ENCODE measurements around the gene KCNQ4.

Gene KCNQ4

DNA sequence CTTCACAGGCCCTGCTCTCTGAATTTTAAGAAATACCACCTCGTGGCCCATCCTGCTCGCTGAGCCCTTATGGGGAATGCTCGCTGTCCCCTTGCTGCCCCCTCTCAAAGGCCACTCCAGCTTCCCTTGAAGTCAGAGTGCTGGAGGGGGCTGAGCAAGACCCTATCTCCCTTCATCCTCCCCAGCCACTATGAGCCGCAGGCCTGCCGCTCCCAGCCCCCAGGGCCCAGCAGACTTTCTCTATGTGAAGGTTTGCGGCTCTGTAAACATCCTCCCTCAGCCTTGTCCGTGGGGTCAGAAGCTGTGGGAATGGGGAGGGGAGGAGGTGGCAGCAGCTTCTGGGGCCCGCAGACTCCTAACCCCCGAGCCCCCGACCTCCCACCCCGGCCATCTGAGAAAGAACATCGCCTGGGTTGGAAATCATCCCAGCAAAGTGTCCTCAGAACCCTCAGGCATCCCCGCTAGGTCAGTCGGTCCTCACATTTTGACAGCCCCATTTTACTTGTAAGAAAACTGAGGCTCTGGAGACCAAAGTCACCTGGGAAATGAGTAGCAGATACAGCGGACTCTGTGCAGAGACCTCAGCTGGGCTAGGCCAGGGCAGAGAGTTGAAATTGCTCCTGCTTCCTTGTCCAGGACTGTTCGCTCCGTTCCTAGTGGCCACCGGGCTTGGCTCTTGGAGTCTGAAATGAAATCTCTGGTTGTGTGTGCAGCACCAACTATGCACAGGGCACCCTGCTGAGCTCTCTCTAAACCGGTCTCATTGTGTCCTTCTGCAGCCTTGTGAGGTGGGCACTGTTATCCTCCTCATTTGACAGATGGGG, 4.4 kb downstream of the KCNQ4 start:
- H3K27me3 ChIP-seq (ENCODE audit: insufficient read depth, poor library complexity, severe bottlenecking): peaks cover 2% of the 10 kb centered on the region
- DNase-seq (ENCODE audit: low read depth in 1 of 2, low spot score in 1 of 2): no peak
- no peak for TF ChIP-seq POLR2AphosphoS5 (IDR thresholded peaks at IDR 0.05; ENCODE audit: low read depth)
- no peak for TF ChIP-seq GABPA (IDR thresholded peaks at IDR 0.05; ENCODE audit: low read depth)
- TF ChIP-seq SPI1 (IDR thresholded peaks at IDR 0.05; ENCODE audit: borderline replicate concordance, low read depth): no peak
- TF ChIP-seq, protein P1, sequence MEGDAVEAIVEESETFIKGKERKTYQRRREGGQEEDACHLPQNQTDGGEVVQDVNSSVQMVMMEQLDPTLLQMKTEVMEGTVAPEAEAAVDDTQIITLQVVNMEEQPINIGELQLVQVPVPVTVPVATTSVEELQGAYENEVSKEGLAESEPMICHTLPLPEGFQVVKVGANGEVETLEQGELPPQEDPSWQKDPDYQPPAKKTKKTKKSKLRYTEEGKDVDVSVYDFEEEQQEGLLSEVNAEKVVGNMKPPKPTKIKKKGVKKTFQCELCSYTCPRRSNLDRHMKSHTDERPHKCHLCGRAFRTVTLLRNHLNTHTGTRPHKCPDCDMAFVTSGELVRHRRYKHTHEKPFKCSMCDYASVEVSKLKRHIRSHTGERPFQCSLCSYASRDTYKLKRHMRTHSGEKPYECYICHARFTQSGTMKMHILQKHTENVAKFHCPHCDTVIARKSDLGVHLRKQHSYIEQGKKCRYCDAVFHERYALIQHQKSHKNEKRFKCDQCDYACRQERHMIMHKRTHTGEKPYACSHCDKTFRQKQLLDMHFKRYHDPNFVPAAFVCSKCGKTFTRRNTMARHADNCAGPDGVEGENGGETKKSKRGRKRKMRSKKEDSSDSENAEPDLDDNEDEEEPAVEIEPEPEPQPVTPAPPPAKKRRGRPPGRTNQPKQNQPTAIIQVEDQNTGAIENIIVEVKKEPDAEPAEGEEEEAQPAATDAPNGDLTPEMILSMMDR (IDR thresholded peaks at IDR 0.05; ENCODE audit: insufficient read depth, low read length): no peak
- TF ChIP-seq, protein P2, sequence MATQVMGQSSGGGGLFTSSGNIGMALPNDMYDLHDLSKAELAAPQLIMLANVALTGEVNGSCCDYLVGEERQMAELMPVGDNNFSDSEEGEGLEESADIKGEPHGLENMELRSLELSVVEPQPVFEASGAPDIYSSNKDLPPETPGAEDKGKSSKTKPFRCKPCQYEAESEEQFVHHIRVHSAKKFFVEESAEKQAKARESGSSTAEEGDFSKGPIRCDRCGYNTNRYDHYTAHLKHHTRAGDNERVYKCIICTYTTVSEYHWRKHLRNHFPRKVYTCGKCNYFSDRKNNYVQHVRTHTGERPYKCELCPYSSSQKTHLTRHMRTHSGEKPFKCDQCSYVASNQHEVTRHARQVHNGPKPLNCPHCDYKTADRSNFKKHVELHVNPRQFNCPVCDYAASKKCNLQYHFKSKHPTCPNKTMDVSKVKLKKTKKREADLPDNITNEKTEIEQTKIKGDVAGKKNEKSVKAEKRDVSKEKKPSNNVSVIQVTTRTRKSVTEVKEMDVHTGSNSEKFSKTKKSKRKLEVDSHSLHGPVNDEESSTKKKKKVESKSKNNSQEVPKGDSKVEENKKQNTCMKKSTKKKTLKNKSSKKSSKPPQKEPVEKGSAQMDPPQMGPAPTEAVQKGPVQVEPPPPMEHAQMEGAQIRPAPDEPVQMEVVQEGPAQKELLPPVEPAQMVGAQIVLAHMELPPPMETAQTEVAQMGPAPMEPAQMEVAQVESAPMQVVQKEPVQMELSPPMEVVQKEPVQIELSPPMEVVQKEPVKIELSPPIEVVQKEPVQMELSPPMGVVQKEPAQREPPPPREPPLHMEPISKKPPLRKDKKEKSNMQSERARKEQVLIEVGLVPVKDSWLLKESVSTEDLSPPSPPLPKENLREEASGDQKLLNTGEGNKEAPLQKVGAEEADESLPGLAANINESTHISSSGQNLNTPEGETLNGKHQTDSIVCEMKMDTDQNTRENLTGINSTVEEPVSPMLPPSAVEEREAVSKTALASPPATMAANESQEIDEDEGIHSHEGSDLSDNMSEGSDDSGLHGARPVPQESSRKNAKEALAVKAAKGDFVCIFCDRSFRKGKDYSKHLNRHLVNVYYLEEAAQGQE (IDR thresholded peaks at IDR 0.05; ENCODE audit: insufficient replicate concordance, low read depth): no peak
- no peak overlapping the region for H3K4me3 ChIP-seq (replicated peaks; ENCODE audit: insufficient read depth, low read length)
- no peak overlapping the region for H3K27ac ChIP-seq (replicated peaks)

DNA sequence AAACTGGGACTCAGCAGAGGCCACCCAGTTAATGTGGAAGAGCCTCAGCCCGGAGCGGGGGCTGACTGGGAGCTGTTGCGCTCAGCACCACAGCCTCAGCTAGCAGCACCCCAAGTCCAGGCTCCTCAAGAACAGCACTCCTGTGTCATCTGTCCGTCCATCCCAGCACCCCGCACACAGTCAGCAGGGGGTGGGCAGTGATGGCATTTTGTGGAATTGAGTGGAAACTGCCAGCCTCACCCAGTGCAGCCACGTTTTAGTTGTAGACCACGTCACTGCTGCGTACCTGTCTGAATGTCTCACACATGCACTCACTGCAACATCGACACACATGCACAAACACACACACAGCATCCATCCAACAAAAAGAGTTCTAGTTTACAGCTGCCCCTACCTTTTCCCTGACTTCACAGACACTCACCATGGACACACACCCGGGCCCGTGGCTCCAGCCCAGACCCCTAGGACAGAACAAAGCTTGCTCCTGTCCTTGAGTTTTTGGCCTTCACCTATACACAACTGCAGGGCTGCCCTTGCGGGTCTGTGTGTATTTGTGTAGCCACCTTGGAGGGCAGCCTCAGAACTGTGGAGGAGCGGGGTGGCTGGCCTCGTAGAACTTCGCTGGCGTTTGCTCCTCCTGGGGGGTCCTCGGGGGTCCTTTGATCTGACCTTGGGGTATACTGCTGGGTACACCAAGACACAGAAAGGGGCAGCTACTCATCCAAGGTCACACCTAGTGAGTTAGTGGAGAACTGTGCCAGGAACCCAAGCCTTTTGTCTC, 5.2 kb downstream of the KCNQ4 start:
- H3K4me3 ChIP-seq (replicated peaks; ENCODE audit: insufficient read depth, low read length): no peak overlapping the region
- no peaks in the 10 kb centered on the region for H3K27me3 ChIP-seq (ENCODE audit: insufficient read depth, poor library complexity, severe bottlenecking)
- TF ChIP-seq GABPA (IDR thresholded peaks at IDR 0.05; ENCODE audit: low read depth): no peak
- TF ChIP-seq, protein P1 (IDR thresholded peaks at IDR 0.05; ENCODE audit: insufficient read depth, low read length): no peak
- no peak for TF ChIP-seq SPI1 (IDR thresholded peaks at IDR 0.05; ENCODE audit: borderline replicate concordance, low read depth)
- TF ChIP-seq, protein P2 (IDR thresholded peaks at IDR 0.05; ENCODE audit: insufficient replicate concordance, low read depth): no peak
- no peak for TF ChIP-seq POLR2AphosphoS5 (IDR thresholded peaks at IDR 0.05; ENCODE audit: low read depth)
- no peak for DNase-seq (ENCODE audit: low read depth in 1 of 2, low spot score in 1 of 2)
- no peak overlapping the region for H3K27ac ChIP-seq (replicated peaks)

DNA sequence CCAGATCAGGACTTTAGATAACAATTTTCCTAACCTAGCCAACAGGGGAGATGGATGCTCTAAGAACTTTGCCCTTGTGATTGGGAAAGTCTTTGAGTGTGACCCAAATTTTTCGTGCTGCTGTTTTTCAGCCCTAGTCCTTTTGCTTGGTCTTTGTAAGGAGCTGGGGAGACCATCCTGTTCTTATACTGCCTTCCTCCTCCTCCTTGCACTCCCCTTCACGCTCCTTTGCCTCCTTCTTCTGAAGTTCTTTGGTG, 5.7 kb downstream of the KCNQ4 start:
- Histone ChIP-seq H3K27ac (replicated peaks) (no peak overlapping the region), H3K27me3 (ENCODE audit: insufficient read depth, poor library complexity, severe bottlenecking) (no peaks in the 10 kb centered on the region), H3K4me3 (replicated peaks; ENCODE audit: insufficient read depth, low read length) (no peak overlapping the region)
- TF ChIP-seq GABPA (IDR thresholded peaks at IDR 0.05; ENCODE audit: low read depth): no peak
- no peak for TF ChIP-seq POLR2AphosphoS5 (IDR thresholded peaks at IDR 0.05; ENCODE audit: low read depth)
- TF ChIP-seq, protein P2 (IDR thresholded peaks at IDR 0.05; ENCODE audit: insufficient replicate concordance, low read depth): no peak
- TF ChIP-seq, protein P1 (IDR thresholded peaks at IDR 0.05; ENCODE audit: insufficient read depth, low read length): no peak
- TF ChIP-seq SPI1 (IDR thresholded peaks at IDR 0.05; ENCODE audit: borderline replicate concordance, low read depth): no peak
- DNase-seq (ENCODE audit: low read depth in 1 of 2, low spot score in 1 of 2): no peak
